Keratinocyte (primary cell): ENCODE data around the gene KRTAP10-11.

Experiments
- EZH2 ChIP-seq: IDR thresholded peaks from one replicate; pipeline ENCODE4 v1.6.1; 2012; ENCODE audit warnings: inconsistent platforms, mild to moderate bottlenecking, low read length, moderate library complexity
- TF ChIP-seq, protein P1 (sequence below), 3 experiments: IDR thresholded peaks in 1 of 3; conservative IDR thresholded peaks in 1 of 3; optimal IDR thresholded peaks in 1 of 3; 2 replicates in 2 of 3; 3 replicates in 1 of 3; pipeline versions ENCODE3 to v1.5.1; 2011; ENCODE audit warnings: low read length in 3 of 3, mild to moderate bottlenecking in 3 of 3, moderate library complexity in 2 of 3, control low read depth in 1 of 3, inconsistent platforms in 1 of 3; ENCODE audit not compliant: insufficient read depth in 2 of 3; ENCODE audit errors: extremely low read depth in 1 of 3

DNA sequence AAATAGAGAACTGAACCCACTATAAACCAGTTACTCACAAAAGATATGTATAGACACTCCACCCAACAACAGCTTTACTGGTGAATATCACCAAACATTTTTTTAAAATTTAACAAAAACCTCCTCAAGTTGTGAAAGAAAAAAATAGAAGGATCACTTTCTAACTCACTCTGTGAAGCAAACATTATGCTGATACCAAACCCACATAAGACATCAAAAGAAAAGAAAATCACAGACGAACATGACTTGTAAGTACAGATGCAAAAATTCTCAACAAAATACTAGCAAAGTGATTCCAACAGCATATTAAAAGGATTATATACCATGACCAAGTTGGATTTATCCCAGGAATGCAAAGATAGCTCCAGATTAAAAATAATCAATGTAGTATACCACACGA is 45.5 kb downstream of the KRTAP10-11 start:
- TF ChIP-seq, protein P1, sequence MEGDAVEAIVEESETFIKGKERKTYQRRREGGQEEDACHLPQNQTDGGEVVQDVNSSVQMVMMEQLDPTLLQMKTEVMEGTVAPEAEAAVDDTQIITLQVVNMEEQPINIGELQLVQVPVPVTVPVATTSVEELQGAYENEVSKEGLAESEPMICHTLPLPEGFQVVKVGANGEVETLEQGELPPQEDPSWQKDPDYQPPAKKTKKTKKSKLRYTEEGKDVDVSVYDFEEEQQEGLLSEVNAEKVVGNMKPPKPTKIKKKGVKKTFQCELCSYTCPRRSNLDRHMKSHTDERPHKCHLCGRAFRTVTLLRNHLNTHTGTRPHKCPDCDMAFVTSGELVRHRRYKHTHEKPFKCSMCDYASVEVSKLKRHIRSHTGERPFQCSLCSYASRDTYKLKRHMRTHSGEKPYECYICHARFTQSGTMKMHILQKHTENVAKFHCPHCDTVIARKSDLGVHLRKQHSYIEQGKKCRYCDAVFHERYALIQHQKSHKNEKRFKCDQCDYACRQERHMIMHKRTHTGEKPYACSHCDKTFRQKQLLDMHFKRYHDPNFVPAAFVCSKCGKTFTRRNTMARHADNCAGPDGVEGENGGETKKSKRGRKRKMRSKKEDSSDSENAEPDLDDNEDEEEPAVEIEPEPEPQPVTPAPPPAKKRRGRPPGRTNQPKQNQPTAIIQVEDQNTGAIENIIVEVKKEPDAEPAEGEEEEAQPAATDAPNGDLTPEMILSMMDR (optimal IDR thresholded peaks at IDR 0.05 in 1 of 3, IDR thresholded peaks at IDR 0.05 in 1 of 3, conservative IDR thresholded peaks at IDR 0.05 in 1 of 3; ENCODE audit: extremely low read depth in 1 of 3, insufficient read depth in 2 of 3, low read length in 3 of 3) = no peak
- TF ChIP-seq EZH2 = no peak
